ENCODE data around the gene ARHGDIA.

Gene ARHGDIA

GRCh38 chr17:81900181-81900820, 29.2 kb upstream of the ARHGDIA start:
- Histone ChIP-seq H3K4me3 (ENCODE audit: low read length) (no peak overlapping the region), H3K4me2 (ENCODE audit: low read depth, low read length) (no peak overlapping the region), H3K4me1 (ENCODE audit: low read length) (no peaks in the 10 kb centered on the region), H3F3A (ENCODE audit: insufficient read depth, low read length) (no peaks in the 10 kb centered on the region), H2AFZ (ENCODE audit: low read length) (no peak overlapping the region), H3K9me3 (replicated peaks; ENCODE audit: insufficient read depth, low read length) (no peaks in the 10 kb centered on the region), H3K27ac (ENCODE audit: low read length) (no peak overlapping the region), H3K9me2 (replicated peaks; ENCODE audit: insufficient read depth, low read length) (no peaks in the 10 kb centered on the region), H4K20me1 (ENCODE audit: insufficient read depth, low read length) (no peaks in the 10 kb centered on the region), H3K79me2 (ENCODE audit: low read length) (no peaks in the 10 kb centered on the region), H3K27me3 (replicated peaks; ENCODE audit: insufficient read depth, low read length) (no peaks in the 10 kb centered on the region; the same call in 1 of the 2 replicates), H3K9ac (ENCODE audit: low read length) (no peak overlapping the region), H3K36me3 (replicated peaks; ENCODE audit: insufficient read depth, low read length) (no peaks in the 10 kb centered on the region)
- no peak for TF ChIP-seq CTCF (IDR thresholded peaks at IDR 0.05; ENCODE audit: low read length)
- TF ChIP-seq EZH2 (optimal IDR thresholded peaks at IDR 0.05; ENCODE audit: low read depth, low read length), result no peak
- TF ChIP-seq EZH2phosphoT487 (IDR thresholded peaks at IDR 0.05; ENCODE audit: low read length), result no peak
- DNase-seq, result no peak

- Histone ChIP-seq H3K9me2 (replicated peaks; ENCODE audit: insufficient read depth, low read length) (no peaks in the 10 kb centered on the region), H3K4me2 (ENCODE audit: low read depth, low read length) (no peak overlapping the region), H3K27me3 (replicated peaks; ENCODE audit: insufficient read depth, low read length) (no peaks in the 10 kb centered on the region; the same call in 1 of the 2 replicates), H2AFZ (ENCODE audit: low read length) (no peak overlapping the region), H3K9me3 (replicated peaks; ENCODE audit: insufficient read depth, low read length) (no peaks in the 10 kb centered on the region), H3F3A (ENCODE audit: insufficient read depth, low read length) (no peaks in the 10 kb centered on the region), H3K27ac (ENCODE audit: low read length) (no peak overlapping the region), H3K79me2 (ENCODE audit: low read length) (no peaks in the 10 kb centered on the region), H3K9ac (ENCODE audit: low read length) (no peak overlapping the region), H3K4me3 (ENCODE audit: low read length) (no peak overlapping the region), H4K20me1 (ENCODE audit: insufficient read depth, low read length) (no peaks in the 10 kb centered on the region), H3K4me1 (ENCODE audit: low read length) (no peaks in the 10 kb centered on the region), H3K36me3 (replicated peaks; ENCODE audit: insufficient read depth, low read length) (no peaks in the 10 kb centered on the region)
- DNase-seq, result no peak
- TF ChIP-seq CTCF (IDR thresholded peaks at IDR 0.05; ENCODE audit: low read length) (no peak), EZH2phosphoT487 (IDR thresholded peaks at IDR 0.05; ENCODE audit: low read length) (no peak), EZH2 (optimal IDR thresholded peaks at IDR 0.05; ENCODE audit: low read depth, low read length) (no peak)
Observed at GRCh38 chr17:81899514-81900166, 28.5 kb upstream of the ARHGDIA start.

- Histone ChIP-seq H2AFZ (ENCODE audit: low read length) (no peak overlapping the region), H3K27ac (ENCODE audit: low read length) (no peak overlapping the region), H3K4me2 (ENCODE audit: low read depth, low read length) (no peak overlapping the region), H3F3A (ENCODE audit: insufficient read depth, low read length) (no peaks in the 10 kb centered on the region), H3K36me3 (replicated peaks; ENCODE audit: insufficient read depth, low read length) (no peaks in the 10 kb centered on the region), H4K20me1 (ENCODE audit: insufficient read depth, low read length) (no peaks in the 10 kb centered on the region), H3K4me3 (ENCODE audit: low read length) (no peak overlapping the region), H3K9me2 (replicated peaks; ENCODE audit: insufficient read depth, low read length) (no peaks in the 10 kb centered on the region), H3K9me3 (replicated peaks; ENCODE audit: insufficient read depth, low read length) (no peaks in the 10 kb centered on the region), H3K9ac (ENCODE audit: low read length) (no peak overlapping the region), H3K27me3 (replicated peaks; ENCODE audit: insufficient read depth, low read length) (no peaks in the 10 kb centered on the region; the same call in 1 of the 2 replicates), H3K79me2 (ENCODE audit: low read length) (0 out of 2 replicates have a peak, but pooled peaks cover 3% of the 10 kb centered on the region), H3K4me1 (ENCODE audit: low read length) (no peaks in the 10 kb centered on the region)
- TF ChIP-seq CTCF (IDR thresholded peaks at IDR 0.05; ENCODE audit: low read length) (no peak), EZH2 (optimal IDR thresholded peaks at IDR 0.05; ENCODE audit: low read depth, low read length) (no peak), EZH2phosphoT487 (IDR thresholded peaks at IDR 0.05; ENCODE audit: low read length) (no peak)
- no peak for DNase-seq
Observed at GRCh38 chr17:81898885-81899284, 27.7 kb upstream of the ARHGDIA start.

All from MM.1S (cell line).